HepG2 (cell line): Measurements from ENCODE around the gene MXD1. TPM values are rescaled to one million over a fixed set of nuclear protein-coding genes. Genes with fewer than 3 reads are reported as not detected.

Experiments
- AGO1 ChIP-seq: fragments of 200-400 bp; formaldehyde crosslinking; IDR thresholded peaks from 2 replicates; pipeline ENCODE4 v1.6.1; 2017; ENCODE audit warnings: mild to moderate bottlenecking, low read depth, low read length, moderate library complexity; ENCODE audit not compliant: poor library complexity, severe bottlenecking
- BRD4 ChIP-seq: sonication (generic); formaldehyde crosslinking; IDR thresholded peaks from 2 replicates; pipeline ENCODE4 v1.4.0; 2020; ENCODE audit warnings: missing genetic modification reagents
- DBP ChIP-seq: sonication (generic); formaldehyde crosslinking; IDR thresholded peaks from 2 replicates; pipeline ENCODE4 v1.4.0; 2020; ENCODE audit warnings: missing genetic modification reagents; ENCODE audit errors: not compliant biosample characterization
- DR1 ChIP-seq: sonication (generic); formaldehyde crosslinking; IDR thresholded peaks from 2 replicates; pipeline ENCODE4 v1.8.0; 2021; ENCODE audit warnings: mild to moderate bottlenecking, missing genetic modification reagents, inconsistent platforms
- HMG20A ChIP-seq: IDR thresholded peaks from 2 replicates; pipeline ENCODE4 v1.6.1; 2016; ENCODE audit warnings: borderline replicate concordance
- LRRFIP1 ChIP-seq: sonication (generic); formaldehyde crosslinking; conservative IDR thresholded peaks from 2 replicates; pipeline ENCODE4 v1.4.0; 2020; ENCODE audit warnings: missing genetic modification reagents
- MED8 ChIP-seq: sonication (generic); formaldehyde crosslinking; IDR thresholded peaks from 2 replicates; pipeline ENCODE4 v1.8.1; 2023; ENCODE audit warnings: mild to moderate bottlenecking, missing genetic modification reagents; ENCODE audit not compliant: insufficient replicate concordance
- MTF1 ChIP-seq: sonication (generic); formaldehyde crosslinking; IDR thresholded peaks from 2 replicates; pipeline ENCODE4 v1.5.0; 2020; ENCODE audit warnings: missing genetic modification reagents
- POLR2AphosphoS2 ChIP-seq: IDR thresholded peaks from 2 replicates; pipeline ENCODE4 v1.6.1; 2011; ENCODE audit warnings: low read depth, low read length, improper control_type of control experiment
- REPIN1 ChIP-seq: sonication (generic); formaldehyde crosslinking; IDR thresholded peaks from 2 replicates; pipeline ENCODE4 v1.8.0; 2022; ENCODE audit warnings: missing genetic modification reagents, low read depth, mild to moderate bottlenecking, borderline replicate concordance
- SMARCC2 ChIP-seq: fragments of 450-650 bp; IDR thresholded peaks from 2 replicates; pipeline ENCODE4 v1.6.1; 2017; ENCODE audit warnings: antibody characterized with exemption, mild to moderate bottlenecking
- USF2 ChIP-seq, 2 experiments: sonication (generic) in 1 of 2; formaldehyde crosslinking in 1 of 2; IDR thresholded peaks; 2 replicates each; pipeline versions ENCODE4 v1.5.1 to v1.6.1; 2011 to 2020; ENCODE audit warnings: borderline replicate concordance in 1 of 2, low read depth in 1 of 2, low read length in 1 of 2, mild to moderate bottlenecking in 1 of 2, missing genetic modification reagents in 1 of 2, moderate library complexity in 1 of 2
- XRCC5 ChIP-seq: fragments of 200-400 bp; formaldehyde crosslinking; optimal IDR thresholded peaks from 2 replicates; pipeline ENCODE3; 2017; ENCODE audit warnings: mild to moderate bottlenecking, low read length
- ZBTB7A ChIP-seq: sonication (generic); formaldehyde crosslinking; IDR thresholded peaks from 2 replicates; pipeline ENCODE4 v1.8.0; 2022; ENCODE audit warnings: mild to moderate bottlenecking, missing genetic modification reagents
- ZC3H13 ChIP-seq: sonication (generic); formaldehyde crosslinking; IDR thresholded peaks from 2 replicates; pipeline ENCODE4 v1.8.1; 2023; ENCODE audit warnings: mild to moderate bottlenecking, missing genetic modification reagents, moderate library complexity
- ZFP41 ChIP-seq: sonication (generic); formaldehyde crosslinking; IDR thresholded peaks from 2 replicates; pipeline ENCODE4 v1.4.0; 2020; ENCODE audit warnings: mild to moderate bottlenecking, missing genetic modification reagents, borderline replicate concordance
- ZFP82 ChIP-seq: sonication (generic); formaldehyde crosslinking; IDR thresholded peaks from 2 replicates; pipeline ENCODE4 v1.5.1; 2020; ENCODE audit warnings: mild to moderate bottlenecking, missing genetic modification reagents, borderline replicate concordance
- ZFP90 ChIP-seq: sonication (generic); formaldehyde crosslinking; IDR thresholded peaks from 2 replicates; pipeline ENCODE4 v1.8.0; 2022; ENCODE audit warnings: missing genetic modification reagents, mild to moderate bottlenecking, inconsistent platforms, borderline replicate concordance
- ZNF234 ChIP-seq: sonication (generic); formaldehyde crosslinking; conservative IDR thresholded peaks from 2 replicates; pipeline ENCODE4 v1.5.1; 2020; ENCODE audit warnings: mild to moderate bottlenecking, missing genetic modification reagents
- ZNF333 ChIP-seq: sonication (generic); formaldehyde crosslinking; IDR thresholded peaks from 2 replicates; pipeline ENCODE4 v1.4.0; 2020; ENCODE audit warnings: mild to moderate bottlenecking, missing genetic modification reagents, borderline replicate concordance
- ZNF558 ChIP-seq: sonication (generic); formaldehyde crosslinking; IDR thresholded peaks from 2 replicates; pipeline ENCODE4 v1.9.0; 2022; ENCODE audit warnings: mild to moderate bottlenecking, missing genetic modification reagents, borderline replicate concordance
- ZNF563 ChIP-seq: sonication (generic); formaldehyde crosslinking; IDR thresholded peaks from 2 replicates; pipeline ENCODE4 v1.8.0; 2022; ENCODE audit warnings: mild to moderate bottlenecking, moderate library complexity, missing genetic modification reagents
- ZNF746 ChIP-seq: sonication (generic); formaldehyde crosslinking; IDR thresholded peaks from 2 replicates; pipeline ENCODE4 v1.8.0; 2022; ENCODE audit warnings: mild to moderate bottlenecking, missing genetic modification reagents
- polyA plus RNA-seq, 8 experiments: library from polyadenylated mRNA; depleted of rRNA in 3 of 8; stranded (reverse) in 7 of 8; unstranded in 1 of 8; fragments of >200 nt; fragmentation: Illumina TruSeq in 4 of 8; extraction: Trizol in 4 of 8; gene quantifications; 2 replicates each; pipeline versions ENCODE4 v1.2.1 to v1.2.3, GENCODE V29; 2011 to 2016; ENCODE audit warnings: low read depth in 4 of 8, missing spikeins in 1 of 8, mixed read lengths in 1 of 8; ENCODE audit not compliant: insufficient read depth in 1 of 8
- total RNA-seq, 5 experiments: library from RNA; depleted of rRNA; stranded (reverse); fragments of >200 nt; fragmentation: Illumina TruSeq; extraction: Trizol; gene quantifications; 2 replicates each; pipeline ENCODE4 v1.2.3, GENCODE V29; 2016; ENCODE audit warnings: low read depth in 1 of 5

Gene MXD1
- total and polyA plus RNA-seq, 2 of the 13 experiments (the other 11 are each of a cell fraction or from before 2014, with no cell fraction given): 6.4 to 14.9 TPM

GRCh38 chr2:69969126-69969983 lies 54.4 kb downstream of the MXD1 start (continued):
- TF ChIP-seq BRD4 (CRISPR knock-in tag) (no peak), ZFP41 (CRISPR knock-in tag) (peak; percentile 75; the same call in 1 of the 2 replicates), ZNF746 (no peak), HMG20A (CRISPR knock-in tag) (no peak), ZNF563 (peak; percentile 24; the same call in 1 of the 2 replicates), DR1 (CRISPR knock-in tag) (no peak), SMARCC2 (no peak), XRCC5 (no peak), MED8 (no peak), MTF1 (CRISPR knock-in tag) (no peak), ZFP82 (CRISPR knock-in tag) (no peak), DBP (CRISPR knock-in tag) (no peak), POLR2AphosphoS2 (no peak), ZNF333 (CRISPR knock-in tag) (no peak), ZNF558 (CRISPR knock-in tag) (no peak), ZFP90 (CRISPR knock-in tag) (no peak), LRRFIP1 (no peak), AGO1 (no peak), REPIN1 (CRISPR knock-in tag) (0 out of 2 replicates have a peak, but pooled peaks have one; percentile 33), ZNF234 (CRISPR knock-in tag) (no peak), ZBTB7A (CRISPR knock-in tag) (no peak), ZC3H13 (CRISPR knock-in tag) (no peak), USF2 (IDR thresholded peaks at IDR 0.05; ENCODE audit: low read depth, low read length) (no peak), USF2 (CRISPR knock-in tag; IDR thresholded peaks at IDR 0.05; ENCODE audit: borderline replicate concordance) (no peak)
